Thoracic aorta (tissue), 2 donors: ENCODE measurements around the gene CEP63. TPM values are rescaled to one million over a fixed set of nuclear protein-coding genes. Genes with fewer than 3 reads are reported as not detected.

ENCODE experiments used
- ATAC-seq: fragments of 150-250 bp; one replicate; pipeline ENCODE4 v1.8.0; 2017; ENCODE audit warnings: low read depth; ENCODE audit not compliant: insufficient number of reproducible peaks, low FRiP score
- DNase-seq: peaks from one replicate; pipeline ENCODE4 v3.0.0-alpha.2; 2020; ENCODE audit warnings: low spot score
- H3K27ac ChIP-seq, 2 donors: fragments of 200-600 bp; sonication (generic); 1 replicate in 1 of 2; 2 replicates in 1 of 2; pipeline ENCODE4 v1.5.1; 2016; ENCODE audit warnings: mild to moderate bottlenecking in 2 of 2, moderate library complexity in 2 of 2
- H3K27me3 ChIP-seq: fragments of 200-600 bp; sonication (generic); replicated peaks from 2 replicates; pipeline ENCODE4 v1.6.0; 2016; ENCODE audit warnings: mild to moderate bottlenecking; ENCODE audit not compliant: insufficient read depth
- H3K36me3 ChIP-seq: fragments of 200-600 bp; sonication (generic); one replicate; pipeline ENCODE4 v1.5.1; 2016
- H3K4me1 ChIP-seq, 2 donors: fragments of 200-600 bp; sonication (generic); 1 replicate in 1 of 2; 2 replicates in 1 of 2; pipeline versions ENCODE4 v1.5.1 to v1.6.0; 2016; ENCODE audit warnings: low read depth in 2 of 2, mild to moderate bottlenecking in 1 of 2; ENCODE audit not compliant: control insufficient read depth in 1 of 2
- H3K4me3 ChIP-seq: fragments of 200-600 bp; sonication (generic); 2 replicates; pipeline ENCODE4 v1.5.1; 2016; ENCODE audit warnings: mild to moderate bottlenecking
- H3K9me3 ChIP-seq: fragments of 200-600 bp; sonication (generic); 2 replicates; pipeline ENCODE4 v1.5.1; 2016
- CTCF ChIP-seq: fragments of 200-600 bp; sonication (generic); IDR thresholded peaks from one replicate; pipeline ENCODE4 v1.5.1; 2019; ENCODE audit warnings: antibody characterized with exemption
- total RNA-seq, 2 donors: library from RNA; depleted of rRNA; stranded (reverse); fragments of >200 nt; gene quantifications; one replicate each; pipeline versions ENCODE4 v1.1.0 to v1.2.3, GENCODE V29; 2016

CEP63 gene
- total RNA-seq, 2 donors from 2014 or later, result 20.4 to 28.3 TPM

GRCh38 chr3:134620476-134621115 lies 134.7 kb downstream of the CEP63 start:
- Histone ChIP-seq H3K27me3 (no peaks in the 10 kb centered on the region), H3K27ac (no peak overlapping the region), H3K36me3 (no peaks in the 10 kb centered on the region), H3K4me1 (no peaks in the 10 kb centered on the region), H3K4me3 (no peak overlapping the region), H3K9me3 (no peaks in the 10 kb centered on the region)
- ATAC-seq (no peak), DNase-seq (no peak)
- no peak for TF ChIP-seq CTCF

- H3K36me3 ChIP-seq, result no peaks in the 10 kb centered on the region
- no peaks in the 10 kb centered on the region for H3K27me3 ChIP-seq
- no peak for ATAC-seq
- H3K4me1 ChIP-seq, result no peaks in the 10 kb centered on the region
- H3K4me3 ChIP-seq, result no peak overlapping the region
- TF ChIP-seq CTCF, result no peak
- no peaks in the 10 kb centered on the region for H3K9me3 ChIP-seq
- H3K27ac ChIP-seq, result no peak overlapping the region
- DNase-seq, result no peak
Observed at GRCh38 chr3:134621854-134622253, 136.0 kb downstream of the CEP63 start.

- H3K36me3 ChIP-seq, result no peaks in the 10 kb centered on the region
- ATAC-seq, result no peak
- no peak for TF ChIP-seq CTCF
Observed at GRCh38 chr3:134622806-134623365, 137.0 kb downstream of the CEP63 start.

GRCh38 chr3:134623615-134624245 lies 137.9 kb downstream of the CEP63 start:
- Histone ChIP-seq H3K27ac (no peak overlapping the region), H3K4me3 (no peak overlapping the region), H3K4me1 (no peaks in the 10 kb centered on the region), H3K9me3 (no peaks in the 10 kb centered on the region), H3K36me3 (no peaks in the 10 kb centered on the region), H3K27me3 (no peaks in the 10 kb centered on the region)
- no peak for TF ChIP-seq CTCF
- no peak for ATAC-seq
- no peak for DNase-seq

More at GRCh38 chr3:134622806-134623365, 137.0 kb downstream of the CEP63 start:
- DNase-seq, result no peak
- no peaks in the 10 kb centered on the region for H3K27me3 ChIP-seq
- no peak overlapping the region for H3K27ac ChIP-seq
- H3K9me3 ChIP-seq, result no peaks in the 10 kb centered on the region
- no peaks in the 10 kb centered on the region for H3K4me1 ChIP-seq
- H3K4me3 ChIP-seq, result no peak overlapping the region

Other genes with a start within 250 kb of the CEP63 start
- 10 to 100 TPM; 50.9 to 74.1 TPM for gene RYK, start 235.2 kb upstream of the CEP63 start, total RNA-seq
- 100 to 1,000 TPM in 1 of 2 donors, 10 to 100 TPM in 1; 62.4 to 161 TPM for gene AMOTL2, start 111.6 kb upstream of the CEP63 start, total RNA-seq
- 10 to 100 TPM; 52.2 to 66.2 TPM for gene ANAPC13, start 72 bp upstream of the CEP63 start, total RNA-seq
- 1 to 10 TPM; 1.3 to 2.6 TPM for gene KY, start 165.0 kb downstream of the CEP63 start, total RNA-seq